GM23338 (cell line): ENCODE measurements around the gene AK2. TPM values are rescaled to one million over a fixed set of nuclear protein-coding genes. Genes with fewer than 3 reads are reported as not detected.

Source experiments
- ATAC-seq: fragments of 200-7000 bp; cut with Tn5 transposase; 3 replicates; pipeline ENCODE4 v1.9.1; 2020
- DNase-seq: peaks from one replicate; pipeline ENCODE4 v3.0.0-alpha.2; 2015; ENCODE audit warnings: low spot score
- H2AFZ ChIP-seq: fragments of 200-600 bp; sonication (generic); 2 replicates; pipeline ENCODE4 v1.8.0; 2016; ENCODE audit warnings: antibody characterized with exemption, mild to moderate bottlenecking, moderate library complexity
- H3F3A ChIP-seq: fragments of 200-600 bp; sonication (generic); replicated peaks from 2 replicates; pipeline ENCODE4 v1.8.0; 2017; ENCODE audit warnings: antibody characterized with exemption, mixed run types, low read depth
- H3K27ac ChIP-seq: fragments of 200-600 bp; sonication (generic); 2 replicates; pipeline ENCODE4 v1.6.1; 2016; ENCODE audit warnings: low read depth
- H3K27me3 ChIP-seq: fragments of 200-600 bp; sonication (generic); 2 replicates; pipeline ENCODE4 v1.8.0; 2016; ENCODE audit warnings: mild to moderate bottlenecking, mixed run types, moderate library complexity; ENCODE audit not compliant: insufficient read depth
- H3K36me3 ChIP-seq: fragments of 200-600 bp; sonication (generic); 2 replicates; pipeline ENCODE4 v1.8.0; 2016; ENCODE audit warnings: mild to moderate bottlenecking; ENCODE audit not compliant: insufficient read depth
- H3K4me1 ChIP-seq: fragments of 200-600 bp; sonication (generic); 2 replicates; pipeline ENCODE4 v1.8.0; 2016; ENCODE audit warnings: mild to moderate bottlenecking, moderate library complexity; ENCODE audit not compliant: insufficient read depth
- H3K4me2 ChIP-seq: fragments of 200-600 bp; sonication (generic); 2 replicates; pipeline ENCODE4 v1.7.1; 2017; ENCODE audit warnings: mixed run types
- H3K4me3 ChIP-seq: fragments of 200-600 bp; sonication (generic); 2 replicates; pipeline ENCODE4 v1.6.1; 2016; ENCODE audit warnings: mixed run types
- H3K79me2 ChIP-seq: fragments of 200-600 bp; sonication (generic); replicated peaks from 2 replicates; pipeline ENCODE4 v1.8.0; 2017; ENCODE audit warnings: mild to moderate bottlenecking; ENCODE audit not compliant: insufficient read depth
- H3K9me2 ChIP-seq: fragments of 200-600 bp; sonication (generic); 2 replicates; pipeline ENCODE4 v1.8.0; 2017; ENCODE audit not compliant: insufficient read depth
- H4K20me1 ChIP-seq: fragments of 200-600 bp; sonication (generic); replicated peaks from 2 replicates; pipeline ENCODE4 v1.8.0; 2017; ENCODE audit warnings: mild to moderate bottlenecking; ENCODE audit not compliant: insufficient read depth
- H3K27ac Mint-ChIP-seq: 2 replicates; pipeline ENCODE4 v1.8.0; 2020; ENCODE audit warnings: inconsistent platforms, mild to moderate bottlenecking, moderate library complexity, mixed read lengths
- H3K27me3 Mint-ChIP-seq: 3 replicates; pipeline ENCODE4 v1.8.0; 2022; ENCODE audit warnings: low read depth, mild to moderate bottlenecking, moderate library complexity, mixed read lengths, inconsistent platforms; ENCODE audit not compliant: insufficient read depth, poor library complexity
- H3K36me3 Mint-ChIP-seq: 3 replicates; pipeline ENCODE4 v1.8.0; 2021; ENCODE audit warnings: low read depth, mild to moderate bottlenecking, inconsistent platforms, moderate library complexity, mixed read lengths
- H3K4me1 Mint-ChIP-seq: 3 replicates; pipeline ENCODE4 v1.8.0; 2020; ENCODE audit warnings: mild to moderate bottlenecking, inconsistent platforms, mixed read lengths
- H3K4me3 Mint-ChIP-seq: 3 replicates; pipeline ENCODE4 v1.8.0; 2021; ENCODE audit warnings: moderate library complexity, mild to moderate bottlenecking, inconsistent platforms, mixed read lengths
- H3K9me3 Mint-ChIP-seq: 3 replicates; pipeline ENCODE4 v1.8.0; 2020; ENCODE audit warnings: moderate library complexity, mild to moderate bottlenecking, inconsistent platforms, mixed read lengths
- CREB1 ChIP-seq: fragments of 250-450 bp; sonication (Bioruptor Pico); IDR thresholded peaks from 2 replicates; pipeline ENCODE4 v1.5.0; 2020; ENCODE audit warnings: low read depth, mild to moderate bottlenecking, moderate library complexity
- CTCF ChIP-seq, 2 experiments: fragments of 200-600 bp in 1 of 2; sonication (generic) in 1 of 2; conservative IDR thresholded peaks; 2 replicates each; pipeline versions ENCODE4 v1.5.1 to v1.6.1; 2016 to 2017; ENCODE audit warnings: antibody characterized with exemption in 2 of 2, low read depth in 2 of 2, mild to moderate bottlenecking in 2 of 2, moderate library complexity in 1 of 2
- ETS1 ChIP-seq: IDR thresholded peaks from 2 replicates; pipeline ENCODE4 v1.6.1; 2016; ENCODE audit warnings: antibody characterized with exemption
- EZH2 ChIP-seq: fragments of 200-600 bp; sonication (generic); IDR thresholded peaks from one replicate; pipeline ENCODE4 v1.8.0; 2017; ENCODE audit warnings: antibody characterized with exemption, mild to moderate bottlenecking, low read depth; ENCODE audit not compliant: unreplicated experiment
- EZH2phosphoT487 ChIP-seq: fragments of 200-600 bp; sonication (generic); IDR thresholded peaks from one replicate; pipeline ENCODE4 v1.8.1; 2018; ENCODE audit warnings: antibody characterized with exemption; ENCODE audit not compliant: unreplicated experiment
- POLR2AphosphoS5 ChIP-seq: IDR thresholded peaks from 2 replicates; pipeline ENCODE4 v1.6.1; 2016; ENCODE audit warnings: antibody characterized with exemption, low read depth
- ZNF331 ChIP-seq: fragments of 250-450 bp; sonication (Bioruptor Pico); IDR thresholded peaks from 2 replicates; pipeline ENCODE4 v1.5.0; 2020; ENCODE audit warnings: low read depth, mild to moderate bottlenecking, moderate library complexity
- ZNF462 ChIP-seq: fragments of 250-450 bp; sonication (Bioruptor Pico); IDR thresholded peaks from 2 replicates; pipeline ENCODE4 v1.5.0; 2020; ENCODE audit warnings: mild to moderate bottlenecking, moderate library complexity
- polyA plus RNA-seq: library from polyadenylated mRNA; unstranded; fragments of >200 nt; fragmentation: Nextera tagmentation; extraction: Ambion mirVana; gene quantifications from 2 replicates; pipeline ENCODE4 v1.2.1, GENCODE V29; 2016
- total RNA-seq: library from RNA; depleted of rRNA; stranded (reverse); fragments of >200 nt; shearing (Covaris generic); gene quantifications from 2 replicates; pipeline ENCODE4 v1.2.3, GENCODE V29; 2014

The AK2 gene
- total and polyA plus RNA-seq, 2 experiments from 2014 or later = 125 to 142 TPM

- ATAC-seq (no peak), DNase-seq (no peak)
- peaks cover 16% of the 10 kb centered on the region for H3K36me3 Mint-ChIP-seq
- no peaks in the 10 kb centered on the region for H3K27me3 Mint-ChIP-seq
- H3K4me2 ChIP-seq = no peak overlapping the region
- peaks cover 100% of the 10 kb centered on the region for H3K79me2 ChIP-seq
- no peak overlapping the region; the same call in 2 of the 3 replicates for H3K4me3 Mint-ChIP-seq
- peaks cover 78% of the 10 kb centered on the region for H4K20me1 ChIP-seq
- H3K4me3 ChIP-seq = no peak overlapping the region
- H3K9me2 ChIP-seq = no peaks in the 10 kb centered on the region
- peaks cover 22% of the 10 kb centered on the region for H3K4me1 Mint-ChIP-seq
- H3K4me1 ChIP-seq = peaks cover 9% of the 10 kb centered on the region; the same call in 1 of the 2 replicates
- H3K27ac Mint-ChIP-seq = no peak overlapping the region
- no peaks in the 10 kb centered on the region for H3K27me3 ChIP-seq
- H3K9me3 Mint-ChIP-seq = no peaks in the 10 kb centered on the region
- no peak overlapping the region for H3K27ac ChIP-seq
- no peaks in the 10 kb centered on the region; the same call in 1 of the 2 replicates for H3F3A ChIP-seq
- H3K36me3 ChIP-seq = no peaks in the 10 kb centered on the region
- TF ChIP-seq POLR2AphosphoS5 (no peak), ZNF331 (CRISPR knock-in tag) (no peak), CREB1 (CRISPR knock-in tag) (no peak), EZH2 (no peak), ZNF462 (no peak), EZH2phosphoT487 (no peak), CTCF (conservative IDR thresholded peaks at IDR 0.05; ENCODE audit: low read depth in 2 of 2) (no peak), ETS1 (no peak)
- no peak overlapping the region for H2AFZ ChIP-seq
These were observed 7.5 kb downstream of the AK2 start for GRCh38 chr1:33029209-33029608.
